ENCODE results near the gene LIFR.
"Not testable (repeated sequence)": the region's sequence is repeated elsewhere in the genome, so short reads cannot be mapped to it uniquely, and the experiment has no call there.

Gene LIFR

DNA sequence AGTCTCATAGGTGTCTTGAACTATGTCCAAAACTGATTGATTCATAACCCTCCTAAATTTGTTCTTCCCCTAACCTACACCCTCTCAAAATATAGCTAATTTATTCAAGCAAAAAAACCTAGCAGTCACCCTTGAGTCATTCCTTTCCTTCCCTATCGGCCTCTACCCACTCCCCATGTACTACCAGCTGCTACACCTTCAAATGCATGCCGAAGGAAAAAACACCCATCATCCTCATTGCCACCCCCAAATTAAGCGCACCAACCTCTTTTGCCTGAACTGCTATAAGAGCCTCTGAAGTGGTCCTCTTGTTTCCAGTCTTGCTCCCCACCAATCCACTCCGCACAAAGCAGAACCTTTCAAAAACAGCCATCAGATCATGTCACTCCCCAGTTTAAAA is 12.6 kb downstream of the LIFR start:
- no peak for DNase-seq

DNA sequence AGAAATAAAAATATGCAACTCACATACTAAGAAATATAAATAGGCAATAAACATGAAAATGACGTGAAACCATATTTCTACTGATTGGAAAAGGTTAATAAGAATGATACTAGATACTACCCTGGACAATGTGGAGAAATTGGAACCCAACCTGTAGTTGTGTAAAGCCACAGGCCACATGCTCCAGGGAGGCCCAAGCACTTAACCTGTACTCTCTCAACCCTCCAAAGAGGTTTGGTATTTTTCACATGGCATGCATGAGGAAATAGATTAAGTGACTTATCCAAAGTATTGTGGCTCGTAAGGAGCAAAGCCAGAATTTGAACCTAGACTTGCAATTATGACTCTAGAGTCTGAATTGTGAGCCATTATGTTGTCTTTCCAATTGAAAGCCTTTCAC is 13.4 kb downstream of the LIFR start:
- DNase-seq: no peak

DNA sequence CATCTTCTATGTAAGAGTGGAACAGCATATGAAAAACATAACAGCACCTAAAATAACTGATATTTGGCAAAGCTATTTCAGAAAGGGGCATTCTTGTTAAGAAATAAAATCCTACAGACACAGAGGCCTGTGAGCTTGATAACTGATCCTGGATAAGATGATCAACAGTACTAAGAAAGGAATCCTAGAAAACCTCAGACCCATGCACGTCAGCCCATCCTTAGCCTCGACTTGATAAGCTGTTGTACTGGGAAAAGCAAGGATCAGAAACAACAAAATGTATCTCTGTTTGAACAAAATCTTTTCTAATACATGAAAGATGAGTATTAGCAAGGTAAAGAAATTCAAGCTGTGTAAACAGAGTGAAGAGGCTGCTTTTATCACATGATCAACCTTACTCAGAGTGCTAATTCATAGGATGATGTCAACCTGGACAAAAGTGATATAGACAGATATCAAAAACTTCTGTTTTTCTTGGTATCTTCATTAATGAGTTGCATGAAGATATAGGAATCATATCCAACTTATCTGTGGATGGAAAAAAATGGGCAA is 15.2 kb downstream of the LIFR start:
- DNase-seq: no peak

DNA sequence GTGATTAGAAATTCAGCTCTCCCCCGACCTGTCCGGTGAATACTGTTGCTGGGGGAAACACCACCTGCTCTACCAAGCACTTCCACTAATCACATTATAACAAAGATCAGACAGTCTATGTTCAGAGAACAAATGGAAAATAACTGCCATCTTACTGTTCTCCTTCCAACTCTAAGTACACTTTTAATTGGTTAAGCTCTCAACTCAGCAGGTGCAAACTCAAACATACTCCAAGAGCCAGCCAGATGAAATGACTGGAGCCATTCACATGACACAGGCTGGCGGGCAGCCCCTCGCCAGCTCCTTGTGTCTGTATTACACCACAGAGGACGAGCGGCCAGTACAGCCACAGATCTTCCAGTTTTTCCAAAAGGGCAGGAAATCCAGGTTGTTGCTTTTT is 16.1 kb downstream of the LIFR start:
- DNase-seq: no peak

DNA sequence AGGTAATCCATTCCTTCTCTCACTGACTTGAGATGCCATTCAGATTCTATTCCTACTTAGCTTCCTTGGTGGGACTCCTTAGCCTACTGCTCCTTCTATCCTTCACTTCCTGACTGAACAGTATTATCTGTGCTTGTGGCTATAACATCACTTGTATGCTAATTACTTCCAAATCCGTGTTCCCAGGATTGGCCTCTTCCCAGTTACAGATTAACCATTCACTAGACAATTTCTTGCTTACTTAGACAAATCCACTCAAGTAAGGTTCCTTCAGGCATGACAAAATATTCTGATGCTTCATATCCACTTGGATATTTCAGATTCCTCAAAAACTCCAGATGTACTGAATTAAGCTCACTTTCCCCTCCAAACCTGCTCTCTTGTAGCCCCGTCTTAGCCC is 18.3 kb downstream of the LIFR start:
- no peak for DNase-seq

DNA sequence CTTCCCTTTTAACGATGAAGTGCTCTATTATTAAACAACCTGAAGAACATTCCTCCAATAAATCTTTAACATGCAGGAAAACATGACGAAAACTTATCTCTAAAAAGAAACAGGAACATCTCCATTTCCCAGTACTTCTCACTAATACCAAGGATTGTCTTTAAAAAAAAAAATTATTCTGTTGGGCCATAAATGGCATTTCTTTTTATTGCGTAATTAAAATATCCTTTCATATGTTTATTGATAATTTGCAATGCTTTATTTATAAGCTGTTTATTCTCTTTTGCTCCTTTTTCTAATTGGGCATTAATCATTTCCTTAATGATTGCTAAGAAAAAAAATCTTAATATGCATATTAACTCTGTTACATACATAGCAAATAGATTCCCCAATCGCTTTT is 18.9 kb downstream of the LIFR start:
- DNase-seq: no peak

DNA sequence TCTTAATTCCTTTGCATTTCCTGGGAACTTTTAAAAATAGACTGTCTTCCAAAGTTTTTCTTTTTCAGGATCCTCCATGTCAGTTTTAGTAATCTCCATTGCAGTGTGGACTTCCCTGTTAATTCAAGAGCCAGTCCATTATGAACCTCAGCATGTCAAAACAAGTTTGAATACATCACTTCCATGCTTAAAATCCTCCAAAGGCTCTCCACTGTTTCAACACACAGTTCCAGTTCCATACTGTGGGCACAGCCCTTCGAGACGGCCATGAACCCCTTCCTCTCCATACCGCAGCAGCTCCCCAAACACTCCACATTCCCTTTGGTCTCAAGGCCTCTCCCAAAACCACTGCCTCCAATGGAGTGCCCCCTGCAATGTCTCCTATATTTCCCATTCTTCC is 19.5 kb downstream of the LIFR start:
- no peak for DNase-seq

DNA sequence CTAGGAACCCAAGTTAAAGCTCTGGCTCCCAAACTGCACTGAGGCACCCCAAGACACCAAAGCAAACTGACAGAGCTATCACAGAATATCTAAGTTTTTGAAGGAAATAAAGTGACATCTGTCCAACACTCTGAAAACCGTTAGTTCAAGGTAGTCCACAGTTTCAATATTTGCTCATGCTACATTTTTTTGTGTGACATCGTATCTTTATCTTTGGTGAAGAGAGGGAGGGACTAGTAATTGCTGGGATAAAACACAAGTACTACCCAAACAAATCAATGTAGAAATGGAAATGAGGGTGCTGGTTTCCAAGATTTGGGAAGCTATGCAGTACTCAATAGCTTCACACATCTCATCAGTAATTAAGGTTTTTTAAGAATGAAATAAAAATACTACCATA is 20.6 kb downstream of the LIFR start:
- DNase-seq: no peak

DNA sequence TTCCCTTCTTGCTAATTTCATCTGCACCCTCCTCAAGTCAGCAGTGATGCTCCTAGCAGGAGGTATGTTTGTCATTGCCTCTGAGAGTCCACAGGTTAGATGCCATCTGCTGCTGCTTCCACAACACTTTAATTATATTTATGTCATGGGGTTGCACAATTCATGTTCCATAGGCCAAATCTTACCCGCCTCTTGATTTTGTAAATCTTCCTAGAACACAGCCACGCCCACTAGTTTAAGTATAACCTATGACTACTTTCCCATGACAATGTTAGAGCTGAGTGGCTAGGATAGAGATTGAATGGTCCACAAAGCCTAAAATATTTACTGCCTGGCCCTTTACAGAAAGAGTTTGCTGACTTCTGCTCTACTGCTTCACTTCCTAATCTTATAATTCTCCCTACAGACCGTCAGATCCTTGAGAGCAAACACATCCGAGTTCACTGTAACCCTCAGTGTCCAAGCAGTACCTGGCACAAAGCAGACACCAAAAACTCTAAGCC is 21.1 kb downstream of the LIFR start:
- no peak for DNase-seq

DNA sequence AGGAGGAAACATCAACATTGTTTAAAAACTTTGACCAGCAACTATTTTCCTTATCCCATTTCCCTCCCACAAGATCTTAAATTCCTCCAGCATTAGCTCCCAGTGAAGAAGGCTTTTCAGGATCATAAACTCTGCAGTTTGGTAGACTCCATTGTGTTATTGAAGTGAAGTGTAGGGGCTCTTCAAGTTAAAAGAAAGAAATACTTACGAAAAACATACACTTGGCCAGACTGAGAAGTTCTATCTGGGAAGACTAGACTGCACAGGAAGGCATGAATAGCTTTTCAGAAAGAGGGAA is 22.3 kb downstream of the LIFR start:
- DNase-seq: no peak

DNA sequence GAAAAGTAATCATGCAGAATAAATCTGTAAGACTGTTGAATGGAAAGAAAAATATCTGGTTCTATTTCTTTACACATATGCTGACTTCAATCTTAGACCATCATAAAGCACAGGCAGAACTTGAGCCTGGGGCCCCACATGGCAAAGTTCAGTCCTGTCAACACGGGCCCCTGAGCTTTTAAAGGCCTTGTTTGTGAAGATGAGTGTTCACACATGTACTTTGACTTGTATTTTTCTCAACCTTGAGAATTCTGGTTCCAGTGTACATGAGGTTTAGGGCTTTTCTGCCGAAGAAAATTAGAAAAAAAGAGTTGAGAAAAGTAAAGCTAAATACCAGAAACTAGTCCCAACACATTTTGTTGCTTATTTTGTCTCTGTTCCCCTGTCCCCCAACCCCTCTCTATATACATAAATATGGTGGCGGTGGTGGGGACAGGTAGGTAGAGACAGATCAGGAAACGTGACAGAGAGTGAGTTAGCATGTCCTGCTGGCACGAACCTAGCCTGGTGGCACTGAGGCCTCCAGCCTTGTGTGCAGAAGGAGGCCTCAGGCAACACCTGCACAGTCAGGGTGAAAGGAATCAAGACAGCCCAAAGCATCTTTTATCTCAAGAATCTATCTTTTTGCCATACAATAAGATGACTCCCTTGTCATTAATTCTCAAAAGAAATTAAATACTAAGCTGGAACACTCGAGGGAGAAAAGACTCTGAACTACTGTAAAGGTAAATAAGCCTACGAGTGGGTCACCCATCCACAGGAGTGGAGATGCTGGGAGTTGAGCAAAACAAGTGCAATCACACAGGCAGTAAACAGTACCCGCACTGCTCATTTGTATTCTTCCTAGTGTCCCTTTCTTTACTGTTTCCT is 22.9 kb downstream of the LIFR start:
- no peak for DNase-seq

DNA sequence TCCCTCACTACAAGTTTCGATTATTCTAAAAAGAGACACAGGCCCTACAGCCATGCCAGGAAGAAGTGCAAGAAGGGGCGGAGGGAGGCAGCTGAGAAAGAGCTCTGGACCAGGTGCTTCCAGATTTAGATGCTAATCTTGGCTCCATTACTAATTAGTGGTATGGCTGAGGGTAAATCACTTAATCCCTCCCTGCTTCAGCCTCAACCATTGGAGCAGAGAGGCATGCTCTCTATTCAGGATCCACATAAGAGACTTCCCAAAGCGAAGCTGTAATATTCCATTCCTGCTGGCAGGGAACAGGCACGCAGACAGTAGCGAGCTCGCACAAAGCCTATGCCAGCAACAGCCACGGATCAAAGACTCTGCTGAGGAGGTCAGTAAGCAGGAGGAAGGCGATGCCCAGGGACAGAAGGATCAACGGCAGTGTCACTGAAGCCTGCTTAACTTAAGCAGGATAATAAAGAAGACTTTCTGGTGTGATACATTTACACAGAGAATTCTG is 24.2 kb downstream of the LIFR start:
- DNase-seq: no peak

DNA sequence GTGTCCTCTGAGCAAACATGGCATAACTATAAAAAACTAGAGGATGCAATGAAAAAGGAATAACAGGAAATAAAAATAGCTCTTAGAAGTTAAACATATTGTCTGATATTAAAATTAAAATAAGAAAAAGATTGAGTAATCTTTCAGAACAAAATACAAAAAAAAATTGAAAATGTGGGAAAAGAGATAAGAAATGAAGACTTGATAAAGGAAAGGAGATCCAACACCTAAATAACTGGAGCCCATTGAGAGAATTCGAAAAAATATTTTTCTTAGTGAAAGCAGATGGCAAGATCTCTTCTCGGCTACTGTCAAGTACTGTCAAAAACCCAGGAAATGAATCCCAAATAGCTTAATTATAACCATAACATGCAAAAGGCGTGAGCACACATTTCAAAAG is 24.9 kb downstream of the LIFR start:
- DNase-seq: no peak

DNA sequence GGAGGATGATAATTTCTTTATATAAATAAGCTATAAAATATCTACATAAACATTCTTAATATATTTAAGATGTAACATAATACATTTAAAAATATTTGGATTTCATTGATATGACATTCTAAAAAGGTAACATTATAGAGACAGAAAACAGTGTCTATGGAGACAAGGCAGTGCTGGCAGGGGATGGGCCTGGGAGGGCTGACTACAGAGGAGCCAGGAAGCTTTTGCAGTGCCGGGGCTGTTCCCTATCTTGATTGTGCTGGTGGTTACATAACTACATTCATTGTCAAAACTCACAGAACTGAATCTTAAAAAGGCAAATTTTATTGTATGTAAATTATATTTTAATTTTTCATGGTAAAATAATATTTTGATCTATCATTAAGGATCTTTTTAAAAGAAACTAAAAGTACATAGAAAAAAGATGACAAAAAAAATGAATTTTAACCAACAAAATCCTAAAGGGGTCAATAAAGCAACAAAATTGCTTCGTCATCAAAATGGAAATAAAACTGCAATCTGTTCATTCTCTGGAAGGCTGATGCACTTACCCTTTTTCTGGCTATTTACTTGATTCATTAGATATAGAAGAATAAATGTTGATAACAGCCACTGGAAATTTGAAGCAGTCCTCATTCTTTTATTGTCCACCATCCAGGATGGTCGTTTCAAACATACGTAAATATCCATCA is 26.3 kb downstream of the LIFR start:
- DNase-seq: no peak

DNA sequence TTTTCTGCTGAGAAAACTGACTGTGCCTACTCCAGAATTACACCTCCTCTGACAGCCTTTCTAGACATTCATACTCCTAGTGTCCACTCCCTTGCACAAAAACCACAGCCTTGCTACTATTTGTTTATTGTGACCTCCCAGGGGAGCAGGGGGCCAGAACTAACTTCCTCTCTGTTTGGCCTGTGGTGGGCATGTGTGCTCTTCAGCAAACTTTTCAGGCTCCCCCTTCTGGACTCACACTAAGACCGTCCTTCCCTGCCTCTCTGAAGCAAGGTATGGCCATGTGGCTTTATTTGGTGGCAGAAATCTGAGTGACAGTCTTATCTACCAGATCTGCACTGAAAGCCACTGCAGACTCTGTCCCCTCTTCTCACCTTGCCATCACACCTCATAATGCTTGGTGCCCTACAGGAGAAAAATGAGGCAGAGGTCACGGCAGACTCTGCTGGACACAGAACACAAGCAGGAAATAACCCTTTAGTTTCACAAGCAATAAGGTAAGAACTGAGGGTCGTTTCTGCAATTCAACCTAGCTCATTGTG is 28.2 kb downstream of the LIFR start:
- DNase-seq: no peak

DNA sequence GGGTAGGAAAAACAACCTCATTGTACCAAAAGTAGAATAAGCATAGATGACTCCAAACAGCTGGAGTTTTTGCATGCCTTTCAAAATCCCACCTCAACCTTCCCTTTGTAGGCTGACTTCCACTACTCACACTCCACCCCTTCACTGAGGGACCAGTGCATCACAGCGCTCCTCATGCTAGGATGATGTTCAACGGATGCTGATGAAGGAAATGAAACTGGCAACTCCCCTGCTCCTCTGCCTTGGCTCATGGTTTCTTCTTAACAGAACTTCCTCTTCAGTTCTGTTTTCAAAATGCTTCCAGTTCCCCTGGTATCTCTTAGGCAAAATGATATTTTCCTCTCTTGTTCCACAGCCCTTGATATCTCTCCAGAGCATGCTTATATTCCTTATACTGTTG is 29.0 kb downstream of the LIFR start:
- no peak for DNase-seq

DNA sequence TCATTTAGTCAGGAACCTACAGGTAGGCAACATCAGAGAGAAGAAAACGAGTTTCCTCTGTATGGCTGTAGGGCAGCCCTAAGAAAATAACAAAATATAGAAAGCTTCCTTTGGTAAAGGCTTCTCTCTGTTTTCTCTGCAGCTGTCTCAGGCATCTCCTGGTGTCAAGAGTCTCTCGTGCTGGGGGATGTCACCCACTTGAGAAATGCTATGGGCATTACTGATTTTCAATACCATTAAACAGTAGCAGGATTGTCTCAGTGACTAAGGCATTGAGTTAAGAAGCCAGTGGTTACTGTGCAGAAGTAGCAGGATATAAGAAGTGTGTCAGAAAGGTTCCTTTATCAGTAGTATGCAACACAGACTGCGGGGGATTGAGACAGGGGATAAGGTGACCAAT is 32.4 kb downstream of the LIFR start:
- DNase-seq: no peak

DNA sequence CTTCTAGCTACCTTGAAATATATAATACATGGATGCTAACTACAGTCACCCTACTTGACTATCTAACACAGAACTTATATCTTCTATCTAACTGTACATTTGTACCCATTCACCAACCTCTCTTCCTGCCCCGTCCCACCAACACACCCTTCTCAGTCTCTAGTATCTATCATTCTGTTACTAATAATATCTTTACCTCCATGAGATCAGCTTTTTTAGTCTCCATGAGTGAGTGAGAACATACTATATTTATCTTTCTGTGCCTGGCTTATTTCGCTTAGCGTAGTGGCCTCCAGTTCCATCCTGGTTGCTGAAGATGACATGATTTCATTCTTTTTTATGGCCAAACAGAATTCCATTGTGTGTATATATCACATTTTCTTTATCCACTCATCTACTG is 37.0 kb downstream of the LIFR start:
- no peak for DNase-seq

DNA sequence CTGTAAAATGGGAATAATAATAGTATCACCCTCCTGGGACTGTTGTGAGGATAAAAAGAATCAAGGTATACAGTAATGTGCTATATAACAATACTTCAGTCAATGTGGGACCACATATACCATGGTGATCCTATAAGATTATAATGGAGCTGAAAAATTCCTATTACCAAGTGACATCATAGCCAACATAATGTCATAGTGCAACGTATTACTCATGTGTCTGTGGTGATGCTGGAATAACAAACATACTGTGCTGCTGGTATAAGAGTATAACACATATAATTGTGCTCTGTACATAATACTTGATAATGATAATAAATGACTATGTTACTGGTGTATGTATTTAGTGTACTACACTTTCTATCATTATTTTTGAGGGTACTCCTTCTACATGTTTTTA is 38.1 kb downstream of the LIFR start:
- DNase-seq: peak; percentile 26

DNA sequence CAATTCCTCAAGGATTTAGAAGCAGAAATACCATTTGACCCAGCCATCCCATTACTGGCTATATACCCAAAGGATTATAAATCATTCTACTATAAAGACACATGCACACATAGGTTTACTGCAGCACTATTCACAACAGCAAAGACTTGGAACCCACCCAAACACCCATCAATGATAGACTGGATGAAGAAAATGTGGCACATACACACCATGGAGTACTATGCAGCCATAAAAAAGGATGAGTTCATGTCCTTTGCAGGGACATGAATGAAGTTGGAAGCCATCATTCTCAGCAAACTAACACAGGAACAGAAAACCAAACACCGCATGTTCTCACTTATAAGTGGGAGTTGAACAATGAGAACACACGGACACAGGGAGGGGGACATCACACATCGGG is 39.8 kb downstream of the LIFR start:
- DNase-seq: not testable (repeated sequence)

DNA sequence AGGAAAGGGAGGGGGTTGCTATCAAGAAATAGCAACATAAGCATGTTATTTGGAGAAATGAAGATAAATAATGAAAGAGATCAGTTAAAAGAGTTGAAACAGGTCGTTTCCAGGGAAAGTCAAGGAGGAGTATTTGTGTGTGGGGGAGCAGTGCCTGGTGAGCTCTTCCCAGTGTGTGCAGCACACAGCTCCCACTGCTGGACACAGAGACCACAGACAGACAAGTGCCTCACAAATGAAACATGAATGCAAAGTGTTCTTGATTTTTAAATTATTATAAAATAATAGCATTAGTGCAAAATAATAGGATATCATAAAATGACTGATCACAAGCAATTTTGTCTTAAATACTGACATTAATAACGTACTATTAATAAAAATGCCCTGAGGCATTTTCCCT is 40.8 kb downstream of the LIFR start:
- DNase-seq: peak; percentile 33

DNA sequence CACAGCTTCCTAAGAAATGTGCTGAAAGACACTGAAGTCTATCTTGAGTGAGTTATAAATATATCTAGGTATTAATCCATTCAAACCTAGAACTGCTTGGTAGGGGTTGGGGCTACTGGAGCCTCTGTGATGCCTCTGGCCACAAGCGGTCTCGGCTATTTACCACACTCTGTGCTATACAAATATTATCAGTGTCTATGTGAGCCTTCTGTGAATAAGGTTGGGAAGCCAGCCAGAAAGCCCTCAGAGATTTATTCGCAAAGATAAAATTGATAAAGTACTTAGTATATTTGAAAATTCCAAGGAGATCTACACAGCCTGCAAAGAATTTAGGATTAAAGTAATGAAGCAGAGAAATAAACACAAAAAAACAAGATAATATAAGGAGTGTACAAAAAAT is 41.4 kb downstream of the LIFR start:
- DNase-seq: no peak

DNA sequence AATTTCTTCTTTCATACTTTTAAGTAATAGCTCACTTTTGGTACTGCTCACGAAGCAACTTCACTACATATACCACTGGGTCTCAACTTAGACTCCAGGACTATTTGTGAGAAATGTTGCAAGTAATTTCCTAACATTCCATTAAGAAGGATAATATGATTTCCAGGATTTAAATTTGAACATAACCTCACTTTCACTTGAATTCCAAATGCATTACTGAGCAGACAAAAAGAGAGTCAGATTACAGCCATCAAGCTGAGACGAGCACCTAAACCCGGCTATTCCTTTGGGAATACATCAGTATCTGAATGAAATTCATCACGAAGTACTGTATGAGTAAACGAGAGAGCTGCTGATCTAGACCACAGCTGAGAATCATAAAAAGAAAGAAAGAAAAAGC is 47.3 kb downstream of the LIFR start:
- peak; percentile 94 for DNase-seq

DNA sequence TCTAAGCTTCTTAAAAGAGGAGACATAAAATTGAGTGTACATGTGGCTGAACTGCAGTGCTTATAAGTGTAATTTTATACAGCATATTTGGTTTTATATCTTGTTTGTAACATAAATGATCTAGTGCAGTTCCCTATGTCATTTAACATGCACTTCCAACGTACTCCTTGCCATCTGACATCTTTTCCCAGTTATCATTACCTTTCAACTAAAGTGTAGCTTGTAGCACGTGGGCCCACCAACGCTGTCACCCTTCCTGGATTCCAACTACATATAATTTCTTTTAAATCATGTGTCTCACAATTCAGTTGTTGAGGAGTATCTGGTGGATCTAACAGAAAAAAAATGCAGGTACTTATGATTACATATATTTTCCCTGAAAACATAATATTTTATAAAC is 50.1 kb downstream of the LIFR start:
- no peak for DNase-seq

Data from fibroblast of skin of right biceps (primary cell).